ENCODE measurements around the gene ZNF524. TPM values are rescaled to one million over a fixed set of nuclear protein-coding genes. Genes with fewer than 3 reads are reported as not detected.

Gene ZNF524
- total RNA-seq (2014; rRNA removed; shearing (Covaris generic)), result 8.6 and 12.3 TPM in 2 replicates

GRCh38 chr19:55599842-55600661 lies at the start of gene ZNF524:
Gene ZNF524 (plus strand): TSS chr19:55600288. CDS start chr19:55602113, 1,825 bp downstream.

GRCh38 chr19:55580628-55581144 lies 19.4 kb upstream of the ZNF524 start, which contains the start of gene ZNF579:
Gene ZNF579 (minus strand): TSS chr19:55580848. CDS start chr19:55579639, 1,209 bp downstream.

GRCh38 chr19:55599468-55599841 lies 633 bp upstream of the ZNF524 start, which contains the start of gene FIZ1:
Gene FIZ1 (minus strand): TSS chr19:55599517. CDS start chr19:55597865, 1,652 bp downstream.

GRCh38 chr19:55605637-55606470 lies 5.8 kb downstream of the ZNF524 start, which contains the start of gene ZNF865:
Gene ZNF865 (plus strand): TSS chr19:55605647. CDS start chr19:55613619, 7,972 bp downstream.

GRCh38 chr19:55624109-55625003 lies 24.3 kb downstream of the ZNF524 start, which contains the start of gene ZNF784:
Gene ZNF784 (minus strand): TSS chr19:55624566. CDS start chr19:55624561, 5 bp downstream.

GRCh38 chr19:55640577-55641425 lies 40.7 kb downstream of the ZNF524 start, which contains the start of gene ZNF580:
Gene ZNF580 (plus strand): TSS chr19:55641002. CDS start chr19:55642509, 1,507 bp downstream.

GRCh38 chr19:55643003-55643886 lies 43.2 kb downstream of the ZNF524 start, which contains the start of gene ZNF581:
Gene ZNF581 (plus strand): TSS chr19:55643649. CDS start chr19:55644572, 923 bp downstream.

GRCh38 chr19:55647732-55648584 lies 47.9 kb downstream of the ZNF524 start, which contains the start of gene CCDC106:
Gene CCDC106 (plus strand): TSS chr19:55648212. CDS start chr19:55649047, 835 bp downstream.

Other genes with a start within 250 kb of the ZNF524 start
- 0.08 and 0.26 TPM in 2 replicates for gene COX6B2, start 245.6 kb upstream of the ZNF524 start, total RNA-seq (2014; rRNA removed; shearing (Covaris generic))
- not detected in 2 replicates for gene GARIN5B, start 237.0 kb upstream of the ZNF524 start, total RNA-seq (2014; rRNA removed; shearing (Covaris generic))
- 27.0 and 27.7 TPM in 2 replicates for gene IL11, start 229.8 kb upstream of the ZNF524 start, total RNA-seq (2014; rRNA removed; shearing (Covaris generic))
- gene TMEM190, start 223.5 kb upstream of the ZNF524 start, total RNA-seq (2014; rRNA removed; shearing (Covaris generic)), result 0.45 and 1.4 TPM in 2 replicates
- gene TMEM238, start 216.0 kb upstream of the ZNF524 start, total RNA-seq (2014; rRNA removed; shearing (Covaris generic)), result 1.1 and 1.6 TPM in 2 replicates
- gene RPL28, start 214.4 kb upstream of the ZNF524 start, total RNA-seq (2014; rRNA removed; shearing (Covaris generic)), result 710 and 881 TPM in 2 replicates
- gene UBE2S, start 192.5 kb upstream of the ZNF524 start, total RNA-seq (2014; rRNA removed; shearing (Covaris generic)), result 1,207 and 1,551 TPM in 2 replicates
- gene SHISA7, start 157.0 kb upstream of the ZNF524 start, total RNA-seq (2014; rRNA removed; shearing (Covaris generic)), result 0.03 TPM in 1 of 2 replicates, not detected in the other
- 54.6 and 60.8 TPM in 2 replicates for gene ISOC2, start 138.6 kb upstream of the ZNF524 start, total RNA-seq (2014; rRNA removed; shearing (Covaris generic))
- not detected in 2 replicates for gene C19orf85, start 135.5 kb upstream of the ZNF524 start, total RNA-seq (2014; rRNA removed; shearing (Covaris generic))
- gene ZNF628, start 123.7 kb upstream of the ZNF524 start, total RNA-seq (2014; rRNA removed; shearing (Covaris generic)), result 6.7 and 6.9 TPM in 2 replicates
- gene NAT14, start 115.1 kb upstream of the ZNF524 start, total RNA-seq (2014; rRNA removed; shearing (Covaris generic)), result 39.9 and 45.6 TPM in 2 replicates
- gene SSC5D, start 111.9 kb upstream of the ZNF524 start, total RNA-seq (2014; rRNA removed; shearing (Covaris generic)), result 0.53 and 0.93 TPM in 2 replicates
- gene SBK2, start 63.2 kb upstream of the ZNF524 start, total RNA-seq (2014; rRNA removed; shearing (Covaris generic)), result not detected in 2 replicates
- 0.11 TPM in 1 of 2 replicates, not detected in the other for gene SBK3, start 54.7 kb upstream of the ZNF524 start, total RNA-seq (2014; rRNA removed; shearing (Covaris generic))
- gene ZNF579, start 19.4 kb upstream of the ZNF524 start, total RNA-seq (2014; rRNA removed; shearing (Covaris generic)), result 5.2 and 5.4 TPM in 2 replicates
- 9.3 and 10.3 TPM in 2 replicates for gene FIZ1, start 771 bp upstream of the ZNF524 start, total RNA-seq (2014; rRNA removed; shearing (Covaris generic))
- gene ZNF865, start 5.4 kb downstream of the ZNF524 start, total RNA-seq (2014; rRNA removed; shearing (Covaris generic)), result 2.7 and 3.7 TPM in 2 replicates
- 5.2 and 6.1 TPM in 2 replicates for gene ZNF784, start 24.3 kb downstream of the ZNF524 start, total RNA-seq (2014; rRNA removed; shearing (Covaris generic))
- gene ZNF580, start 40.7 kb downstream of the ZNF524 start, total RNA-seq (2014; rRNA removed; shearing (Covaris generic)), result 15.3 and 22.6 TPM in 2 replicates
- gene ZNF581, start 43.4 kb downstream of the ZNF524 start, total RNA-seq (2014; rRNA removed; shearing (Covaris generic)), result 28.6 and 29.3 TPM in 2 replicates
- gene CCDC106, start 47.9 kb downstream of the ZNF524 start, total RNA-seq (2014; rRNA removed; shearing (Covaris generic)), result 26.5 and 33.1 TPM in 2 replicates
- 291 and 325 TPM in 2 replicates for gene U2AF2, start 54.7 kb downstream of the ZNF524 start, total RNA-seq (2014; rRNA removed; shearing (Covaris generic))
- 79.8 and 91.3 TPM in 2 replicates for gene EPN1, start 74.9 kb downstream of the ZNF524 start, total RNA-seq (2014; rRNA removed; shearing (Covaris generic))
- gene NLRP9, start 138.1 kb downstream of the ZNF524 start, total RNA-seq (2014; rRNA removed; shearing (Covaris generic)), result not detected in 2 replicates
- gene RFPL4A, start 158.8 kb downstream of the ZNF524 start, total RNA-seq (2014; rRNA removed; shearing (Covaris generic)), result 1.0 and 2.7 TPM in 2 replicates
- 0.37 TPM in 1 of 2 replicates, not detected in the other for gene RFPL4AL1, start 168.8 kb downstream of the ZNF524 start, total RNA-seq (2014; rRNA removed; shearing (Covaris generic))
- 0.75 and 1.3 TPM in 2 replicates for gene NLRP11, start 231.7 kb downstream of the ZNF524 start, total RNA-seq (2014; rRNA removed; shearing (Covaris generic))
- 0.11 TPM in 1 of 2 replicates, not detected in the other for gene NLRP4, start 236.3 kb downstream of the ZNF524 start, total RNA-seq (2014; rRNA removed; shearing (Covaris generic))